CD4-positive, alpha-beta memory T cell (primary cell): ENCODE data around the gene CACNA1C. TPM values are rescaled to one million over a fixed set of nuclear protein-coding genes. Genes with fewer than 3 reads are reported as not detected.

Experiments
- CTCF ChIA-PET: fragments of 350-600 bp; sonication (Branson Sonifier 250); formaldehyde crosslinking; loops from one replicate; lab custom pipeline; 2021; ENCODE audit warnings: inconsistent platforms; ENCODE audit not compliant: partially characterized antibody; lab: Charles Lee
- POLR2A ChIA-PET: fragments of 350-600 bp; sonication (Branson Sonifier 250); formaldehyde crosslinking; loops from one replicate; lab custom pipeline; 2021; ENCODE audit not compliant: partially characterized antibody; lab: Charles Lee
- DNase-seq, 5 donors: peaks; one replicate each; pipeline versions ENCODE4 v3.0.0 to v3.0.0-alpha.2; 2020 to 2022; ENCODE audit warnings: mixed read lengths in 1 of 5
- H3K27ac ChIP-seq: one replicate; pipeline ENCODE4 v1.7.0; 2013; ENCODE audit warnings: low read depth, low read length
- H3K27me3 ChIP-seq: 2 replicates; pipeline ENCODE4 v1.7.0; 2013; ENCODE audit warnings: mild to moderate bottlenecking, low read length, moderate library complexity; ENCODE audit not compliant: insufficient read depth
- H3K36me3 ChIP-seq: 2 replicates; pipeline ENCODE4 v1.7.0; 2013; ENCODE audit warnings: mild to moderate bottlenecking, low read length, moderate library complexity; ENCODE audit not compliant: insufficient read depth
- H3K4me1 ChIP-seq: 2 replicates; pipeline ENCODE4 v1.7.0; 2013; ENCODE audit warnings: mild to moderate bottlenecking, low read length, moderate library complexity; ENCODE audit not compliant: insufficient read depth
- H3K4me3 ChIP-seq, 2 donors: one replicate each; pipeline ENCODE4 v1.7.0; 2013; ENCODE audit warnings: low read length in 2 of 2, mild to moderate bottlenecking in 1 of 2
- H3K9me3 ChIP-seq, 2 donors: one replicate each; pipeline ENCODE4 v1.7.0; 2013; ENCODE audit warnings: low read length in 2 of 2, control low read depth in 1 of 2; ENCODE audit not compliant: control insufficient read depth in 1 of 2
- H3K27ac Mint-ChIP-seq, 7 donors: one replicate each; pipeline ENCODE4 v1.8.0; 2020 to 2021; ENCODE audit warnings: mixed read lengths in 7 of 7, mild to moderate bottlenecking in 6 of 7, inconsistent platforms in 3 of 7, moderate library complexity in 3 of 7
- H3K27me3 Mint-ChIP-seq, 2 donors: one replicate each; pipeline ENCODE4 v1.8.0; 2020 to 2021; ENCODE audit warnings: mixed read lengths in 2 of 2
- H3K36me3 Mint-ChIP-seq, 2 donors: one replicate each; pipeline ENCODE4 v1.8.0; 2020 to 2021; ENCODE audit warnings: mixed read lengths in 2 of 2, inconsistent platforms in 1 of 2, mild to moderate bottlenecking in 1 of 2
- H3K4me1 Mint-ChIP-seq, 4 donors: one replicate each; pipeline ENCODE4 v1.8.0; 2020 to 2021; ENCODE audit warnings: mixed read lengths in 4 of 4, mild to moderate bottlenecking in 1 of 4
- H3K4me3 Mint-ChIP-seq, 8 donors: one replicate each; pipeline ENCODE4 v1.8.0; 2020 to 2021; ENCODE audit warnings: mixed read lengths in 8 of 8, mild to moderate bottlenecking in 7 of 8, moderate library complexity in 6 of 8, inconsistent platforms in 3 of 8
- H3K9me3 Mint-ChIP-seq, 8 donors: one replicate each; pipeline ENCODE4 v1.8.0; 2020 to 2021; ENCODE audit warnings: mixed read lengths in 8 of 8, mild to moderate bottlenecking in 5 of 8, inconsistent platforms in 3 of 8, moderate library complexity in 1 of 8
- intact Hi-C: fragments of 100-400 bp; cut with micrococcal nuclease; formaldehyde crosslinking; loops from one replicate; pipeline ENCODE4 v1.15.1; 2023
- polyA plus RNA-seq, 2 donors: library from polyadenylated mRNA; unstranded; fragments of 300-500 nt; fragmentation: Illumina TruSeq; gene quantifications; one replicate each; pipeline ENCODE4 v1.2.3, GENCODE V29; 2021
- total RNA-seq, 2 experiments: library from RNA; stranded (reverse); gene quantifications; one replicate each; pipeline ENCODE4 v1.2.3, GENCODE V29; 2021

Gene CACNA1C
- total and polyA plus RNA-seq, 4 experiments from 2014 or later, result 0.05 to 0.21 (median 0.07) TPM

- H3K9me3 Mint-ChIP-seq, result no peaks in the 10 kb centered on the region
- H3K27ac Mint-ChIP-seq, result no peak overlapping the region
- H3K9me3 ChIP-seq, result no peaks in the 10 kb centered on the region
- no peaks in the 10 kb centered on the region for H3K27me3 ChIP-seq
- ChIA-PET CTCF (no interaction called here), POLR2A (no interaction called here)
- no peak overlapping the region for H3K27ac ChIP-seq
- intact Hi-C loops, result no loop called here
- no peaks in the 10 kb centered on the region for H3K4me1 ChIP-seq
- H3K4me3 Mint-ChIP-seq, result no peak overlapping the region
- no peaks in the 10 kb centered on the region for H3K36me3 Mint-ChIP-seq
- no peaks in the 10 kb centered on the region for H3K4me1 Mint-ChIP-seq
- H3K36me3 ChIP-seq, result no peaks in the 10 kb centered on the region
- H3K4me3 ChIP-seq, result no peak overlapping the region
- peaks cover 4 to 5% of the 10 kb centered on the region in 2 donors for H3K27me3 Mint-ChIP-seq
- no peak for DNase-seq
Measured at GRCh38 chr12:2265461-2266167, 212.8 kb downstream of the CACNA1C start.

- Mint-ChIP-seq H3K27me3 (peaks cover 4 to 5% of the 10 kb centered on the region in 2 donors), H3K27ac (no peak overlapping the region), H3K4me1 (no peaks in the 10 kb centered on the region), H3K36me3 (no peaks in the 10 kb centered on the region), H3K4me3 (no peak overlapping the region), H3K9me3 (no peaks in the 10 kb centered on the region)
- ChIA-PET POLR2A (no interaction called here), CTCF (no interaction called here)
- H3K27ac ChIP-seq, result no peak overlapping the region
- intact Hi-C loops, result no loop called here
- H3K27me3 ChIP-seq, result no peaks in the 10 kb centered on the region
- no peaks in the 10 kb centered on the region for H3K36me3 ChIP-seq
- no peak overlapping the region for H3K4me3 ChIP-seq
- no peaks in the 10 kb centered on the region for H3K9me3 ChIP-seq
- no peak for DNase-seq
- H3K4me1 ChIP-seq, result no peaks in the 10 kb centered on the region
Measured at GRCh38 chr12:2266666-2267620, 214.2 kb downstream of the CACNA1C start.

- no peak for DNase-seq
- POLR2A ChIA-PET, result no interaction called here
- CTCF ChIA-PET, result no interaction called here
- Histone ChIP-seq H3K4me3 (no peak overlapping the region), H3K27me3 (no peaks in the 10 kb centered on the region), H3K27ac (no peak overlapping the region), H3K4me1 (no peaks in the 10 kb centered on the region), H3K9me3 (no peaks in the 10 kb centered on the region), H3K36me3 (no peaks in the 10 kb centered on the region)
- H3K9me3 Mint-ChIP-seq, result no peaks in the 10 kb centered on the region
- no peaks in the 10 kb centered on the region for H3K4me1 Mint-ChIP-seq
- H3K27ac Mint-ChIP-seq, result no peak overlapping the region
- peaks cover 4 to 5% of the 10 kb centered on the region in 2 donors for H3K27me3 Mint-ChIP-seq
- intact Hi-C loops, result no loop called here
- no peaks in the 10 kb centered on the region for H3K36me3 Mint-ChIP-seq
- no peak overlapping the region for H3K4me3 Mint-ChIP-seq
Measured at GRCh38 chr12:2267703-2268470, 215.1 kb downstream of the CACNA1C start.

DNA sequence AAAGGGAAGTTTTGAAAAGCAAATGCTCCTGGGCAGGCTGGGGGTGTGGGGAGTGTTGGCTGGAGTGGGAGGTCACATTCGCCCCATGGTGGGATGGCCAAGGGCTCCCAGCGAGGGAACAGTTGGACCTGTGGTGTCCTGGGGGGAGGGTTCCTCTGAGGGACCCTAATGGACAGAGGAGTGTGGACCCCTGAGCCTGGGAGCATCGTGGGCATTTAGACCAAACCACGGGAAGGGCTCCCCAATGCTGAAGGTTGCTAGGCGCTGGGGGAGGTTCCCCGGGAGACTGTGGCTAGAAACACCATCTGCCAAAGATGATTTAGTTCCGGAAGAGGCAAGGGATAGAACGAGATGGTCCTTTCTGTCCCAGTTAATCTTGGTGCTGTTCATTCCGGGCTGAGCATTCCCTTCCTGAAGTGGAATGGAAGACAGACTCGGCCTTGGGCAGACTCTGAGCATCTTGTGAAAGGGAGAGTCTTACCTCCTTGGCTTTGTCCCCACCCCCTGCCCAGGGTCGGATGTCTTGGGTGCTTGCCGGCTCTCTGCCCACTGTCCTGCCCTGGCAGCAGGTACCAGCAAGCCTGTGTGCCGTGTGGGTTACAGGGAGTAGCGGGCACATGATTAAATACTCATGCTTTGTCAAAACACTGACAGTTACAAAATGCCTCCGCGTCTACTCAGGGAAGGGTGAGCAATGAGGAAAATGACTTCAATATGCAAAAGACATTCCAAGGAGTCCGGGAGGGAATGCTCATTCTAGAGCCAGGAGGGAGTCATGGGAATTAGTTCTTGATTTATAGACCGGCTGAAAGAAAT lies 215.9 kb downstream of the CACNA1C start:
- ChIA-PET POLR2A (no interaction called here), CTCF (no interaction called here)
- intact Hi-C loops, result no loop called here
- no peak overlapping the region for H3K4me3 Mint-ChIP-seq
- Histone ChIP-seq H3K27me3 (no peaks in the 10 kb centered on the region), H3K4me3 (no peak overlapping the region), H3K36me3 (no peaks in the 10 kb centered on the region), H3K4me1 (no peaks in the 10 kb centered on the region), H3K27ac (no peak overlapping the region), H3K9me3 (no peaks in the 10 kb centered on the region)
- no peaks in the 10 kb centered on the region for H3K36me3 Mint-ChIP-seq
- no peak for DNase-seq
- peaks cover 4 to 5% of the 10 kb centered on the region in 2 donors for H3K27me3 Mint-ChIP-seq
- no peaks in the 10 kb centered on the region for H3K4me1 Mint-ChIP-seq
- no peak overlapping the region for H3K27ac Mint-ChIP-seq
- no peaks in the 10 kb centered on the region for H3K9me3 Mint-ChIP-seq

DNA sequence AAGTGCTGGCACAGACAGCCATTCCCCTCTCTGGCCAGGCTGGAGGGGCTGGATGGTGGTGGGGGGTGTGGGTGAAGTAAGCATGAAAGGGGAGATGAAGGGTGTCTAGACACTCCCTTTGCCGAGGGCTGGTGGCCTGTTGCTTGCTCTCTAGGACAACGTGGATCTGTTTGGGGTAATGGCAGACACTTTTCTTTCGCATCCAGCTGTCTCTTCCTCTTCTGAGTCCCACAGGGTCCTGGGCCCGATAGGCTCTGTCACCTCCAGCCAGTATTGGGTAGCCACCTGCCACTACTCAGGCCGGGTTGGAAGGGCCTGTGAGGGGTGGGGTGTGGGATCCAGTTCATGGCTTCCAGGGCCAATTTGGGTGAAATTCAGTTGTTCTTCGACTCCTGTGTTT lies 218.1 kb downstream of the CACNA1C start:
- POLR2A ChIA-PET, result no interaction called here
- Histone ChIP-seq H3K36me3 (no peaks in the 10 kb centered on the region), H3K4me1 (no peaks in the 10 kb centered on the region), H3K27me3 (no peaks in the 10 kb centered on the region), H3K27ac (no peak overlapping the region), H3K4me3 (no peak overlapping the region), H3K9me3 (no peaks in the 10 kb centered on the region)
- H3K36me3 Mint-ChIP-seq, result no peaks in the 10 kb centered on the region
- no peaks in the 10 kb centered on the region for H3K4me1 Mint-ChIP-seq
- H3K27ac Mint-ChIP-seq, result no peak overlapping the region
- intact Hi-C loops, result no loop called here
- CTCF ChIA-PET, result no interaction called here
- no peaks in the 10 kb centered on the region for H3K9me3 Mint-ChIP-seq
- peaks cover 4 to 5% of the 10 kb centered on the region in 2 donors for H3K27me3 Mint-ChIP-seq
- DNase-seq, result no peak
- H3K4me3 Mint-ChIP-seq, result no peak overlapping the region

GRCh38 chr12:2271961-2272360 lies 219.2 kb downstream of the CACNA1C start:
- H3K9me3 ChIP-seq, result no peaks in the 10 kb centered on the region
- no peak overlapping the region for H3K4me3 Mint-ChIP-seq
- CTCF ChIA-PET, result no interaction called here

More at GRCh38 chr12:2271961-2272360, 219.2 kb downstream of the CACNA1C start:
- Mint-ChIP-seq H3K27me3 (peaks cover 2 to 4% of the 10 kb centered on the region in 2 donors), H3K4me1 (no peaks in the 10 kb centered on the region), H3K36me3 (no peaks in the 10 kb centered on the region), H3K9me3 (no peaks in the 10 kb centered on the region), H3K27ac (peak overlapping the region in 2 of 7 donors; percentile 18 to 25)
- Histone ChIP-seq H3K36me3 (no peaks in the 10 kb centered on the region), H3K27ac (no peak overlapping the region), H3K4me1 (no peaks in the 10 kb centered on the region), H3K27me3 (no peaks in the 10 kb centered on the region), H3K4me3 (no peak overlapping the region)
- DNase-seq, result no peak
- intact Hi-C loops, result no loop called here
- POLR2A ChIA-PET, result no interaction called here
